GM12801 (cell line): Measurements from ENCODE around the gene GIPR.

Experiments used
- CTCF ChIP-seq: IDR thresholded peaks from one replicate; pipeline ENCODE4 v1.5.1; 2011; ENCODE audit warnings: control low read depth; ENCODE audit not compliant: insufficient read length; ENCODE audit errors: extremely low read depth

GIPR gene

GRCh38 chr19:45705710-45706415, 37.8 kb downstream of the GIPR start:
- TF ChIP-seq CTCF = no peak

- no peak for TF ChIP-seq CTCF
Measured at GRCh38 chr19:45710356-45711130, 42.5 kb downstream of the GIPR start.

DNA sequence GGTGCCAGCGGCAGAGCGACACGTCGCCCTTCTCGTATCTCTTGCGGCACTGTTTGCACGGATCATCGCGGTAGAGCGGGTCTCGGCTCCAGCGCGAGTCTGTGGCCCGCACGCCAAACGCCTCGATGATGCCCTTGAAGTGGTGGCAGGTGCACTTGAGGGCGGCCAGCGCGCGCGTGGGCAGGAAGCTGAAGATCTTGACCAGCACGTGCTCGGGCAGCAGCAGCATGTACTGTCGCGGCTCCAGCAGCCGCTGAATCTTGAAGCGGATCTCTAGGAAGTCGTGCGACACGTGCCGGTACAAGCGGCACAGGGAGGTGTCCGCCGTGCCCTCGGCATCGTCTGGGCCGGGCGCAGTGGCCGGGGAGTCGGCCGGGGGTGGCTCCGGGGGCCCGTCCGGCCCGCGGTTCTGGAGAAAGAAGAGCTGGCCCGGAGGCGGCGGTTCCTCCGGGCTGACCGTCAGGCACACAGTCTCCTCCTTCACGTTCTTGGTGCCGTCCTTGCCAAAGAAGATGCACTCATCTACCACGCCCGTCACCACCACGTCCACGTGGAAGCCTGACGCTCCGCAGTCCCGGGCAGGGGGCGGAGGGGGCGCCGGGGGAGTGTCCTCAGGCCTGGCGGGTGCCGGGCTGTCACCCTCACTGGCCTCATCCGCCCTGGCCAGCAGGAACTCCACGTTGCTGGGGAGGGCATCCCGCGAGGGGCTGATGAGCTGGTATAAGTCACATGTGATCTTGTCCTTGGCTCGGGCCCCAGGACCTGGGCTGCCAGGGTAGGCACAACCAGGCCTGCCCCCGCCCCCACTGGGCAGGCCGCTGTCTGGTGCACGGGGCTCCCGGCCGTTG, 44.1 kb downstream of the GIPR start:
- no peak for TF ChIP-seq CTCF

GRCh38 chr19:45712699-45713067, 44.7 kb downstream of the GIPR start:
- TF ChIP-seq CTCF = no peak

DNA sequence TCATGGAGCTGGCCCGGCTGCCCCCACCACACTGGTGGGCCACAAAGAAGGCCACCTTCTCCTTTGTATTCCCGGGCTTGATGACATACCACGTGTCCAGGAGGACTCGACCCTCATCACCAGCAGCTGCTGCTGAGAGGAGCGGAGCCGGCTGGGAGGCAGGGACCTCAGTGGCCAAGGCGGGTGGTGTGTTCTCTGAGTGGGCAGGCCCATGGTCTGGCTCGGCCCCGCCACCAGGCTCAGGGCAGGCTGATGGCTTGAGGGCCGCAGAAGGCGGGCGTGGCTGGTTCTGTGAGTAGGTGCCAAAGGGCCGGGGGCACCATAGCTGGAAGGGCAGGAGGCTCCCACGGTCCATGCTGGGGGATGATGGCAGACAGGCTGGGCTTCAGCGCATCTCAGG, 45.1 kb downstream of the GIPR start:
- no peak for TF ChIP-seq CTCF

DNA sequence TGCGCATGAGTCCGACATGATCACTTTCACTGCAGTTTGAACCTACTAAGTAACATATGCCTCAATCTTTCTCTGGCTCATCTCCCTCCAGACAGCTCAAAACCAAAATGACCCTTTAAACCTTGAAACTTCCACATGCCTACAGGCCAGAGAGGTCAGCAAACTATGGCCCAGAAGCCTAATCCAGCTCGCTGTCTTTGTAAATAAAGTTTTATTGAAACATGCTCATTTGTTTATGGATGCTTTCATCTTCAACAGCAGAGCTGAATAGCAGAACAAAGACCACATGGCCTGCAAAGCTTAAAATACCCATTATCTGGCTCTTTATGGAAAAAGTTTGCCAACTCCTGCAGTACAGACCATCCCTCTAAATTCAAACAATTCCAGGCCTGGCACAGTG, 47.1 kb downstream of the GIPR start:
- no peak for TF ChIP-seq CTCF
